Stomach (tissue), 9 donors: ENCODE results near the gene HLA-DMB. TPM values are rescaled to one million over a fixed set of nuclear protein-coding genes. Genes with fewer than 3 reads are reported as not detected.

Experiments
- DNase-seq, 2 donors: peaks; one replicate each; pipeline versions ENCODE4 v3.0.0 to v3.0.0-alpha.2; 2013 to 2019
- H3K27ac ChIP-seq, 5 donors: fragments of 200-600 bp in 4 of 5; sonication (generic) in 4 of 5; one replicate each; pipeline ENCODE4 v1.5.1; 2013 to 2019; ENCODE audit warnings: mild to moderate bottlenecking in 1 of 5, moderate library complexity in 1 of 5
- H3K27me3 ChIP-seq, 3 donors: fragments of 200-600 bp; sonication (generic); one replicate each; pipeline ENCODE4 v1.5.1; 2017 to 2019; ENCODE audit warnings: mixed run types in 1 of 3
- H3K36me3 ChIP-seq, 4 donors: fragments of 200-600 bp; sonication (generic); 1 replicate in 3 of 4; 2 replicates in 1 of 4; pipeline ENCODE4 v1.5.1; 2016 to 2019
- H3K4me1 ChIP-seq, 4 donors: fragments of 200-600 bp; sonication (generic); one replicate each; pipeline ENCODE4 v1.5.1; 2016 to 2019
- H3K4me3 ChIP-seq, 4 donors: fragments of 200-600 bp; sonication (generic) in 3 of 4; one replicate each; pipeline ENCODE4 v1.5.1; 2016 to 2019; ENCODE audit warnings: mild to moderate bottlenecking in 1 of 4
- H3K9me3 ChIP-seq, 4 donors: fragments of 200-600 bp; sonication (generic); one replicate each; pipeline ENCODE4 v1.5.1; 2016 to 2019
- CTCF ChIP-seq, 7 experiments: fragments of 450-650 bp in 4 of 7; fragments of 200-600 bp in 3 of 7; sonication (generic) in 3 of 7; IDR thresholded peaks; one replicate each; pipeline ENCODE4 v1.5.1; 2016 to 2019; ENCODE audit warnings: antibody characterized with exemption in 7 of 7, control low read depth in 2 of 7, mild to moderate bottlenecking in 1 of 7
- EP300 ChIP-seq: sonication (generic); formaldehyde crosslinking; IDR thresholded peaks from one replicate; pipeline ENCODE4 v1.6.1; 2017; ENCODE audit warnings: antibody characterized with exemption
- POLR2A ChIP-seq, 4 donors: fragments of 450-650 bp; IDR thresholded peaks; one replicate each; pipeline ENCODE4 v1.6.1; 2016; ENCODE audit warnings: antibody characterized with exemption in 4 of 4, control low read depth in 2 of 4, mild to moderate bottlenecking in 1 of 4, moderate library complexity in 1 of 4
- POLR2AphosphoS5 ChIP-seq, 3 donors: sonication (generic); formaldehyde crosslinking; IDR thresholded peaks; one replicate each; pipeline ENCODE4 v1.6.1; 2016; ENCODE audit warnings: antibody characterized with exemption in 3 of 3
- WGBS, 5 donors: extraction: QIAGEN DNeasy Blood & Tissue Kit in 3 of 5; methylation state at CpG; one replicate each; pipeline versions ENCODE4 v1.1.5 to v1.1.7; 2013 to 2018; 5-methylcytosine and 5-hydroxymethylcytosine counted together
- intact Hi-C: fragments of 100-400 bp; cut with DNase I; formaldehyde crosslinking; loops from one replicate; pipeline ENCODE4 v1.15.1; 2023; ENCODE audit warnings: low total_unique reads
- polyA plus RNA-seq, 3 donors: library from polyadenylated mRNA; stranded (reverse); fragments of 200-250 nt; gene quantifications; one replicate each; pipeline ENCODE4 v1.2.3, GENCODE V29; 2013
- total RNA-seq, 5 donors: library from RNA; depleted of rRNA; stranded (reverse); fragments of >200 nt; gene quantifications; one replicate each; pipeline versions ENCODE4 v1.1.0 to v1.2.3, GENCODE V29; 2014 to 2016
- donor health status: healthy with polysubstance abuse.
- donor health status: Bipolar disorder and iron deficiency.
- donor health status: healthy.

Gene HLA-DMB
- total and polyA plus RNA-seq, 8 donors = 7.6 to 27.1 (median 11.8) TPM; not detected in 1

- Histone ChIP-seq H3K4me3 (no peak overlapping the region), H3K9me3 (no peaks in the 10 kb centered on the region), H3K27ac (no peak overlapping the region), H3K4me1 (peaks cover 0 to 48% (median 14%) of the 10 kb centered on the region in 4 donors), H3K27me3 (no peaks in the 10 kb centered on the region), H3K36me3 (peaks cover 0 to 10% (median 4%) of the 10 kb centered on the region in 4 donors)
- WGBS, 5 donors = 91 to 94% (median 92%) methylated on average over 4 of the region's 4 CpGs
- intact Hi-C loops = no loop called here
- DNase-seq = no peak
- TF ChIP-seq EP300 (no peak), POLR2A (IDR thresholded peaks at IDR 0.05) (no peak), POLR2AphosphoS5 (IDR thresholded peaks at IDR 0.05) (no peak), CTCF (IDR thresholded peaks at IDR 0.05) (no peak)
Measured at GRCh38 chr6:32954267-32954666, 13.4 kb upstream of the HLA-DMB start.

DNA sequence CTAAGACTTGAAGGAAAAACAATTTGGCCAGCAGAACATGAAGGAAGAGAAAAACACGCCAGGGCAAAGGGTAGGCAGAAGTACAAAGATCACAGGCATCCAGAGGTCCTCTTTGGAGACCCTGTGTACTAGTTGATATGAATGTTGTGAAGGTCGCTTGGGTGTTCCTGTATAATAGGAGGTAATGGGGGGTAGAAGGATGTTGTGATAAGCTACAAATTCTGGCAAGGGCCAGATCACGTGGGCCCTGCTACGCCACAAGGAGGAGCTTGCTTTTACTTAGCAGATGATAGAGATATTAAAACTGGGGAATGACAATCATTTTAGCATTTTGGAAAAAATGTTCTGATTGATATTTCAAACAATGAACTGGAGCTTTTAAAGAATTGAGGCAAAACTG, 12.9 kb upstream of the HLA-DMB start:
- peak overlapping the region in 2 of 5 donors; percentile 84 to 90 for H3K27ac ChIP-seq
- 56 to 70% (median 66%) methylated on average over 4 of the region's 4 CpGs for WGBS, 5 donors
- intact Hi-C loops = no loop called here
- H3K4me3 ChIP-seq = no peak overlapping the region
- no peaks in the 10 kb centered on the region for H3K9me3 ChIP-seq
- peaks cover 0 to 14% (median 5%) of the 10 kb centered on the region in 4 donors for H3K36me3 ChIP-seq
- H3K27me3 ChIP-seq = no peaks in the 10 kb centered on the region
- DNase-seq = no peak
- peaks cover 0 to 48% (median 14%) of the 10 kb centered on the region in 4 donors for H3K4me1 ChIP-seq
- TF ChIP-seq EP300 (no peak), POLR2A (IDR thresholded peaks at IDR 0.05) (no peak), CTCF (IDR thresholded peaks at IDR 0.05) (no peak), POLR2AphosphoS5 (IDR thresholded peaks at IDR 0.05) (no peak)

DNA sequence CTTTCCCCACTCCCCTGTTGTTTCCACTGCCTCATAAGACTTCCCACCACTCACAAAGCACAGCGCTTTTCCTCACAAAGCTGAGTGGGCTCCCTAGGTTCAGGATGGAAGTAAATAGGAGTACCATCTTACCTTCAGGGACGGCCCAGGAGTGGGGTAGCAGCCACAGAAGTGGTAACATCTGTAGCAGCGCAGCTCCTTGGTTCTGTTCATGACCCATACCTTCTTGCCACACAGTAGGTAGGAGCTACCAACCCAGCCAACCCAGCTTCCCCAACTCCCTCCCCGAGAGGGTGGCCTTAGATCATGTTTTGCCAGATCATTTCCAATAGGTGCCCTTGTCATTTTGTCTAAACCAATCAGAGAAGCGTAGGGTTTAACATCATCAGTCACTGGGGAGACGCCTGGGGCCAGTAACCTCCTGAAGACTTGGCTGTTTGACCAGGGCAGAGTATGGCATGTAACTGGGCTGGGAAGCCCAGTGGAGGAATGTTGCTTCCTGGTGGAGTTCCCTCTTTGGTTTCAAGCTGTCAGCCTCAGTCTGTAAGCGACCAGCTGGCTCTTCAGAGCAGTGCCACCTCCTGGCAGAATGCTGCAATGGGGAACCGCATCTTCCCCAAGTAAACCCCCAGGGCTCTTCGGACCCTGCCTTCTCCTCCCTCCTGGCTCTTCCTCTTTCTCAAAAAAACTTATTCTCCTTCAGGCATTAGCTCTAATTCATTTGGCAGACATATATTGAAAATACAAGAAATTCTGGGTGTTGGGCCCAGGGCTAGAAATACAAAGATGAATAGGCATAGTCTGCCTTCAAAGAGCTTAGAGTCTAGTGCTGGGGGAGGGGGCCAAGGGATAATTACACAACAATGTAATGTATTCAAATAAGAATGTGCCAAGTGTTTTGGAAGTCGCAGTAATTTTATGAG, 12.2 kb upstream of the HLA-DMB start, which contains the start of gene HLA-DMA:
TSS of gene HLA-DMA (minus strand) at position 281 of the 923 bp plus-strand sequence. CDS start at position 220, 61 bp downstream.
- H3K36me3 ChIP-seq = peaks cover 0 to 17% (median 5%) of the 10 kb centered on the region in 4 donors
- H3K9me3 ChIP-seq = no peaks in the 10 kb centered on the region
- H3K27ac ChIP-seq = peak within 1 kb of the TSS; percentile 69 to 90 (median 71)
- H3K4me3 ChIP-seq = peak within 1 kb of the TSS in 3 of 4 donors; percentile 29 to 46 (median 32)
- intact Hi-C loops = no loop called here
- WGBS, 5 donors = 20 to 32% (median 22%) methylated on average over 10 of the region's 10 CpGs
- H3K27me3 ChIP-seq = no peaks in the 10 kb centered on the region
- H3K4me1 ChIP-seq = peaks cover 0 to 48% (median 14%) of the 10 kb centered on the region in 4 donors
- DNase-seq = peak; percentile 93 to 95
- peak in 2 of 4 donors; percentile 33 to 46 for TF ChIP-seq POLR2A (IDR thresholded peaks at IDR 0.05)
- TF ChIP-seq POLR2AphosphoS5 (IDR thresholded peaks at IDR 0.05) = peak; percentile 36 to 98 (median 92)
- peak in 5 of 7 experiments; percentile 74 to 83 (median 83) for TF ChIP-seq CTCF (IDR thresholded peaks at IDR 0.05)
- TF ChIP-seq EP300 = no peak

GRCh38 chr6:32950449-32950848, 9.6 kb upstream of the HLA-DMB start:
- Histone ChIP-seq H3K4me3 (peak overlapping the region in 1 of 4 donors; percentile 46), H3K27ac (no peak overlapping the region), H3K36me3 (peaks cover 0 to 17% (median 5%) of the 10 kb centered on the region in 4 donors), H3K27me3 (no peaks in the 10 kb centered on the region), H3K9me3 (peaks cover 0 to 5% (median 0%) of the 10 kb centered on the region in 4 donors), H3K4me1 (peaks cover 0 to 48% (median 14%) of the 10 kb centered on the region in 4 donors)
- TF ChIP-seq EP300 (no peak), CTCF (IDR thresholded peaks at IDR 0.05) (no peak), POLR2A (IDR thresholded peaks at IDR 0.05) (no peak), POLR2AphosphoS5 (IDR thresholded peaks at IDR 0.05) (no peak)
- 86 to 93% (median 89%) methylated on average over 8 of the region's 8 CpGs for WGBS, 5 donors
- DNase-seq = no peak
- intact Hi-C loops = no loop called here
